Measurements from ENCODE around the gene HSPG2. TPM values are rescaled to one million over a fixed set of nuclear protein-coding genes. Genes with fewer than 3 reads are reported as not detected.

The HSPG2 gene
- total and polyA plus RNA-seq, 9 of the 15 experiments (the other 6 are each of a cell fraction or from before 2014, with no cell fraction given): 0.14 to 160 (median 15.7) TPM

DNA sequence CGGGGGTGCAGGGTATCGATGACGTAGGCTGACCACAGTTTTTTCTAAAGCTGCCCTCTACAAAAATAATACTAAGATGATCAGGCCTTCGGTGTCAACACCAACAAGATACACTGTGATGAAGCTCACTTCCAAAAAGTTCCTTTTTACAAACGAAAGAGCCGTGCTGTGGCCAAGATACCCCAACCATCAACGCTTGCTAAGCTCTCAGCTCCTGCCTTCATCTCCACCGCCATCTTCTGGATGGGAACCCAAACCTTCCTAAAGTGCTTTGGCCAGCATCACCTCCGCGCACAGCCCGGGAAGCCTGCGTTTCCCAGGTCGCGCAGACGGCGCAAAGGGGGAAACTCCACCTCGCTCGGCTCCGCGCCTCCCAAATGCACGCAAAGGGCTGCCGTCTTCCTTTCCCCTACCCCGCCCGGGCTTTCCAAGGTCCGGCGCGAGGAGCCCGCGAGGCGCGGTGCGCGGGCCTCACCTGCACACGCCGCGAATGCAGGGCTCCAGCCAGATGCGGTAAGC lies 154.7 kb downstream of the HSPG2 start (continued):
- TF ChIP-seq NR4A1 (CRISPR knock-in tag; IDR thresholded peaks at IDR 0.05) (no peak), NR4A1 (tag; IDR thresholded peaks at IDR 0.05) (no peak), MED1 (CRISPR knock-in tag; IDR thresholded peaks at IDR 0.05; ENCODE audit: borderline replicate concordance) (0 out of 2 replicates have a peak, but pooled peaks have one; percentile 1), POLR2AphosphoS5 (IDR thresholded peaks at IDR 0.05; ENCODE audit: control insufficient read depth, insufficient read depth, low read depth, low read length) (no peak), ZNF830 (CRISPR knock-in tag; IDR thresholded peaks at IDR 0.05) (0 out of 2 replicates have a peak, but pooled peaks have one; percentile 40), TRIM24 (IDR thresholded peaks at IDR 0.05) (no peak), CBX3 (IDR thresholded peaks at IDR 0.05; ENCODE audit: borderline replicate concordance in 1 of 2, low read length in 2 of 2) (no peak), ZNF316 (IDR thresholded peaks at IDR 0.05) (no peak), KAT2B (IDR thresholded peaks at IDR 0.05; ENCODE audit: low read depth, low read length) (no peak), ZNF408 (CRISPR knock-in tag; IDR thresholded peaks at IDR 0.05; ENCODE audit: low read depth) (no peak), GATAD2B (IDR thresholded peaks at IDR 0.05; ENCODE audit: borderline replicate concordance) (no peak), PHF21A (IDR thresholded peaks at IDR 0.05; ENCODE audit: borderline replicate concordance, low read depth) (0 out of 2 replicates have a peak, but pooled peaks have one; percentile 40)
- TF ChIP-seq, protein P1, sequence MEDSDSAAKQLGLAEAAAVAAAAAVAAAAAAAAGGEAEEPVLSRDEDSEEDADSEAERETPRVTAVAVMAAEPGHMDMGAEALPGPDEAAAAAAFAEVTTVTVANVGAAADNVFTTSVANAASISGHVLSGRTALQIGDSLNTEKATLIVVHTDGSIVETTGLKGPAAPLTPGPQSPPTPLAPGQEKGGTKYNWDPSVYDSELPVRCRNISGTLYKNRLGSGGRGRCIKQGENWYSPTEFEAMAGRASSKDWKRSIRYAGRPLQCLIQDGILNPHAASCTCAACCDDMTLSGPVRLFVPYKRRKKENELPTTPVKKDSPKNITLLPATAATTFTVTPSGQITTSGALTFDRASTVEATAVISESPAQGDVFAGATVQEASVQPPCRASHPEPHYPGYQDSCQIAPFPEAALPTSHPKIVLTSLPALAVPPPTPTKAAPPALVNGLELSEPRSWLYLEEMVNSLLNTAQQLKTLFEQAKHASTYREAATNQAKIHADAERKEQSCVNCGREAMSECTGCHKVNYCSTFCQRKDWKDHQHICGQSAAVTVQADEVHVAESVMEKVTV (CRISPR knock-in tag; IDR thresholded peaks at IDR 0.05): no peak
- TF ChIP-seq, protein P2, sequence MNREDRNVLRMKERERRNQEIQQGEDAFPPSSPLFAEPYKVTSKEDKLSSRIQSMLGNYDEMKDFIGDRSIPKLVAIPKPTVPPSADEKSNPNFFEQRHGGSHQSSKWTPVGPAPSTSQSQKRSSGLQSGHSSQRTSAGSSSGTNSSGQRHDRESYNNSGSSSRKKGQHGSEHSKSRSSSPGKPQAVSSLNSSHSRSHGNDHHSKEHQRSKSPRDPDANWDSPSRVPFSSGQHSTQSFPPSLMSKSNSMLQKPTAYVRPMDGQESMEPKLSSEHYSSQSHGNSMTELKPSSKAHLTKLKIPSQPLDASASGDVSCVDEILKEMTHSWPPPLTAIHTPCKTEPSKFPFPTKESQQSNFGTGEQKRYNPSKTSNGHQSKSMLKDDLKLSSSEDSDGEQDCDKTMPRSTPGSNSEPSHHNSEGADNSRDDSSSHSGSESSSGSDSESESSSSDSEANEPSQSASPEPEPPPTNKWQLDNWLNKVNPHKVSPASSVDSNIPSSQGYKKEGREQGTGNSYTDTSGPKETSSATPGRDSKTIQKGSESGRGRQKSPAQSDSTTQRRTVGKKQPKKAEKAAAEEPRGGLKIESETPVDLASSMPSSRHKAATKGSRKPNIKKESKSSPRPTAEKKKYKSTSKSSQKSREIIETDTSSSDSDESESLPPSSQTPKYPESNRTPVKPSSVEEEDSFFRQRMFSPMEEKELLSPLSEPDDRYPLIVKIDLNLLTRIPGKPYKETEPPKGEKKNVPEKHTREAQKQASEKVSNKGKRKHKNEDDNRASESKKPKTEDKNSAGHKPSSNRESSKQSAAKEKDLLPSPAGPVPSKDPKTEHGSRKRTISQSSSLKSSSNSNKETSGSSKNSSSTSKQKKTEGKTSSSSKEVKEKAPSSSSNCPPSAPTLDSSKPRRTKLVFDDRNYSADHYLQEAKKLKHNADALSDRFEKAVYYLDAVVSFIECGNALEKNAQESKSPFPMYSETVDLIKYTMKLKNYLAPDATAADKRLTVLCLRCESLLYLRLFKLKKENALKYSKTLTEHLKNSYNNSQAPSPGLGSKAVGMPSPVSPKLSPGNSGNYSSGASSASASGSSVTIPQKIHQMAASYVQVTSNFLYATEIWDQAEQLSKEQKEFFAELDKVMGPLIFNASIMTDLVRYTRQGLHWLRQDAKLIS (CRISPR knock-in tag; IDR thresholded peaks at IDR 0.05): no peak
- TF ChIP-seq, protein P3, sequence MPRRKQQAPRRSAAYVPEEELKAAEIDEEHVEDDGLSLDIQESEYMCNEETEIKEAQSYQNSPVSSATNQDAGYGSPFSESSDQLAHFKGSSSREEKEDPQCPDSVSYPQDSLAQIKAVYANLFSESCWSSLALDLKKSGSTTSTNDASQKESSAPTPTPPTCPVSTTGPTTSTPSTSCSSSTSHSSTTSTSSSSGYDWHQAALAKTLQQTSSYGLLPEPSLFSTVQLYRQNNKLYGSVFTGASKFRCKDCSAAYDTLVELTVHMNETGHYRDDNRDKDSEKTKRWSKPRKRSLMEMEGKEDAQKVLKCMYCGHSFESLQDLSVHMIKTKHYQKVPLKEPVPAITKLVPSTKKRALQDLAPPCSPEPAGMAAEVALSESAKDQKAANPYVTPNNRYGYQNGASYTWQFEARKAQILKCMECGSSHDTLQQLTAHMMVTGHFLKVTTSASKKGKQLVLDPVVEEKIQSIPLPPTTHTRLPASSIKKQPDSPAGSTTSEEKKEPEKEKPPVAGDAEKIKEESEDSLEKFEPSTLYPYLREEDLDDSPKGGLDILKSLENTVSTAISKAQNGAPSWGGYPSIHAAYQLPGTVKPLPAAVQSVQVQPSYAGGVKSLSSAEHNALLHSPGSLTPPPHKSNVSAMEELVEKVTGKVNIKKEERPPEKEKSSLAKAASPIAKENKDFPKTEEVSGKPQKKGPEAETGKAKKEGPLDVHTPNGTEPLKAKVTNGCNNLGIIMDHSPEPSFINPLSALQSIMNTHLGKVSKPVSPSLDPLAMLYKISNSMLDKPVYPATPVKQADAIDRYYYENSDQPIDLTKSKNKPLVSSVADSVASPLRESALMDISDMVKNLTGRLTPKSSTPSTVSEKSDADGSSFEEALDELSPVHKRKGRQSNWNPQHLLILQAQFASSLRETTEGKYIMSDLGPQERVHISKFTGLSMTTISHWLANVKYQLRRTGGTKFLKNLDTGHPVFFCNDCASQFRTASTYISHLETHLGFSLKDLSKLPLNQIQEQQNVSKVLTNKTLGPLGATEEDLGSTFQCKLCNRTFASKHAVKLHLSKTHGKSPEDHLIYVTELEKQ (CRISPR knock-in tag; IDR thresholded peaks at IDR 0.05): no peak
- TF ChIP-seq, protein P4, sequence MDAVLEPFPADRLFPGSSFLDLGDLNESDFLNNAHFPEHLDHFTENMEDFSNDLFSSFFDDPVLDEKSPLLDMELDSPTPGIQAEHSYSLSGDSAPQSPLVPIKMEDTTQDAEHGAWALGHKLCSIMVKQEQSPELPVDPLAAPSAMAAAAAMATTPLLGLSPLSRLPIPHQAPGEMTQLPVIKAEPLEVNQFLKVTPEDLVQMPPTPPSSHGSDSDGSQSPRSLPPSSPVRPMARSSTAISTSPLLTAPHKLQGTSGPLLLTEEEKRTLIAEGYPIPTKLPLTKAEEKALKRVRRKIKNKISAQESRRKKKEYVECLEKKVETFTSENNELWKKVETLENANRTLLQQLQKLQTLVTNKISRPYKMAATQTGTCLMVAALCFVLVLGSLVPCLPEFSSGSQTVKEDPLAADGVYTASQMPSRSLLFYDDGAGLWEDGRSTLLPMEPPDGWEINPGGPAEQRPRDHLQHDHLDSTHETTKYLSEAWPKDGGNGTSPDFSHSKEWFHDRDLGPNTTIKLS (IDR thresholded peaks at IDR 0.05; ENCODE audit: borderline replicate concordance, low read depth): no peak; the same call in 1 of the 2 replicates
